GM19238 (cell line): ENCODE results near the gene ARNT2.
A peak's percentile ranks its signal among the peaks of the same experiment; 100 is the strongest.

Source experiments
- DNase-seq: peaks from one replicate; pipeline ENCODE4 v3.0.0; 2011; ENCODE audit warnings: low spot score; ENCODE audit not compliant: insufficient read length

ARNT2 gene

GRCh38 chr15:80441714-80442113, 37.5 kb downstream of the ARNT2 start:
- DNase-seq = no peak

GRCh38 chr15:80442728-80443403, 38.7 kb downstream of the ARNT2 start:
- no peak for DNase-seq

GRCh38 chr15:80444680-80445251, 40.6 kb downstream of the ARNT2 start:
- no peak for DNase-seq

- DNase-seq = no peak
Measured at GRCh38 chr15:80445300-80446041, 41.3 kb downstream of the ARNT2 start.

GRCh38 chr15:80447077-80447476, 42.9 kb downstream of the ARNT2 start:
- no peak for DNase-seq

- DNase-seq = no peak
Measured at GRCh38 chr15:80449825-80450224, 45.6 kb downstream of the ARNT2 start.

- DNase-seq = no peak
Measured at GRCh38 chr15:80450811-80451321, 46.7 kb downstream of the ARNT2 start.

GRCh38 chr15:80452166-80452565, 48.0 kb downstream of the ARNT2 start:
- no peak for DNase-seq

GRCh38 chr15:80455051-80455648, 51.0 kb downstream of the ARNT2 start:
- no peak for DNase-seq

GRCh38 chr15:80455668-80456442, 51.7 kb downstream of the ARNT2 start:
- DNase-seq = peak; percentile 64

- DNase-seq = no peak
Measured at GRCh38 chr15:80456517-80457492, 52.6 kb downstream of the ARNT2 start.

- no peak for DNase-seq
Measured at GRCh38 chr15:80457896-80458295, 53.7 kb downstream of the ARNT2 start.

- DNase-seq = no peak
Measured at GRCh38 chr15:80458580-80458979, 54.4 kb downstream of the ARNT2 start.

GRCh38 chr15:80459380-80459779, 55.2 kb downstream of the ARNT2 start:
- no peak for DNase-seq

GRCh38 chr15:80459818-80460217, 55.6 kb downstream of the ARNT2 start:
- DNase-seq = no peak

GRCh38 chr15:80461356-80462095, 57.3 kb downstream of the ARNT2 start:
- DNase-seq = no peak

- no peak for DNase-seq
Measured at GRCh38 chr15:80462111-80462510, 57.9 kb downstream of the ARNT2 start.

GRCh38 chr15:80462836-80463512, 58.8 kb downstream of the ARNT2 start:
- DNase-seq = no peak
